RCC 7860 (cell line): Measurements from ENCODE around the gene JMJD1C.

Experiments
- DNase-seq: peaks from one replicate; pipeline ENCODE4 v3.0.0-alpha.2; 2015; ENCODE audit warnings: low spot score
- FAIRE-seq: peaks from 2 replicates; lab custom pipeline; 2012; peaks lifted over from hg19 to GRCh38; lab: Jason Lieb, UNC

The JMJD1C gene

DNA sequence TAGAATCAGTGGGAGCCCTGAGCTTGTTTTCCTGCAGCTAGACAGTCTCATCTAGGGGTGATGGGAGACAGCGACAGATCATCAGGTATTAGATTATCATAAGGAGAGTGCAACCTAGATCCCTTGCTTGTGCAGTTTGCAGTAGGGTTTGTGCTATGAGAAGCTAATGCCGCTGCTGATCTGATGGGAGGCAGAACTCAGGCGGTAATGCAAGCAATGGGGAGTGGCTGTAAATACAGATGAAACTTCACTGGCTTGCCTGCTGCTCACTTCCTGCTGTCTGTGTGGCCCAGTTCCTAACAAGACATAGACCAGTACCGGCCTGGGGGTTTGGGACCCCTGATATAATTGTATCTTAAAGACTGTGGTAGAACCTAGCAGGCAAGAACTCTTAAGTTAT lies 315.0 kb downstream of the JMJD1C start:
- FAIRE-seq: no peak
- DNase-seq: no peak

DNA sequence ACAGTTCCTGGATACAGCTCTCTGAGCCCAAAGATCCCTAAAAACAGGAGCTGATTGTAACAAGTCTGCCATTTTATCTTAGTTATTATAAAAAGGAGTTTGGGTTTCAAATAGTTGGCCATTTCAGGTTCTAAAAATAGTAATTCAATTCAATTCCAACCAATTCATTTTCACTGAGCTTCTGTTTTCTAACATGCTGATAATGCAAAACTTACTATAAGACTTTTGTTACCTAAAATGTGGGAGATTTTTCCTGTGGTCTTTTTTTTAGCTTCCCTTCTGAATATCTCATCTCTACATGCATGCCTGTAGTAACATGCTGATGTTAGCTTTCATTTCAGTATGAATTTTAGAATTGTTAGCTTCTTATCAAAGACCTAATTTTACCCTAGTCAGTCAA lies 319.3 kb downstream of the JMJD1C start:
- no peak for FAIRE-seq

GRCh38 chr10:63145782-63146181 lies 320.0 kb downstream of the JMJD1C start:
- DNase-seq (no peak), FAIRE-seq (no peak)

More for the DNA sequence above, 319.3 kb downstream of the JMJD1C start:
- no peak for DNase-seq

DNA sequence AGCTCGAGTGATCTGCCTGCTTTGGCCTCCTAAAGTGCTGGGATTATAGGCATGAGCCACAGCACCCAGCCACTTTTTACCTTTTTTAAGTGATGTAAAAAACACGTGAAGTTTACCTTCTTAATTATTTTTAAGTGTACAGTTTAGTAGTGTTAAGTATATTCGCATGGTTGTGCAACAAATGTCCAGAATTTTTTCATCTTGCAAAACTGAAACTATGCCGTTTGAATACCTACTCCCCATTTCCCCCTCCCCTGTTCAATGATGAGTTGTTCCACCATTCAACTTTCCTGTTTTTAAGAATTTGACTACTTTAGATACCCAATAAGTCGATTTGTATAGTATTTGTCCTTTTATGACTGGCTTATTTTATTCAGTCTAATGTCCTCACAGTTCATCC lies 321.8 kb downstream of the JMJD1C start:
- FAIRE-seq: no peak

GRCh38 chr10:63142136-63142535 lies 323.6 kb downstream of the JMJD1C start:
- DNase-seq (no peak), FAIRE-seq (no peak)

More for the DNA sequence above, 321.8 kb downstream of the JMJD1C start:
- DNase-seq: no peak

DNA sequence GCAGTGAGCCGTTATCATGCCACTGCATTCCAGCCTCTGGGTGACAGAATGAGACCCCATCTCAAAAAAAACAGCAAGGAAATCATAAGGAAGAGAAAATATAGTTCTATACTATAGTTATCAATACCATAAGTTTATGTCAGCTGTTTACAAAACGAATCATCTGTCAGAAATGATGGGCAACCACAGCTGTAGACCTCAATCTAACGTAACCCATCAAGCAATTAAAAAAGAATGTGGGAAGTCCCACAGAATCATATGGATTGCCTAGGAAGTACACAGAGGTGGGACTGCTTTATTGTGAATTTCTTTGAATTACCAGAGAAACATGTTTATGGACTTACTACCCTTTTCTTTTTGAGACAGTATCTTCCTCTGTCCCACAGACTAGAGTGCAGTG lies 325.7 kb downstream of the JMJD1C start:
- no peak for DNase-seq
- no peak for FAIRE-seq

- FAIRE-seq (no peak), DNase-seq (no peak)
Observed at GRCh38 chr10:63137306-63137705, 328.5 kb downstream of the JMJD1C start.

DNA sequence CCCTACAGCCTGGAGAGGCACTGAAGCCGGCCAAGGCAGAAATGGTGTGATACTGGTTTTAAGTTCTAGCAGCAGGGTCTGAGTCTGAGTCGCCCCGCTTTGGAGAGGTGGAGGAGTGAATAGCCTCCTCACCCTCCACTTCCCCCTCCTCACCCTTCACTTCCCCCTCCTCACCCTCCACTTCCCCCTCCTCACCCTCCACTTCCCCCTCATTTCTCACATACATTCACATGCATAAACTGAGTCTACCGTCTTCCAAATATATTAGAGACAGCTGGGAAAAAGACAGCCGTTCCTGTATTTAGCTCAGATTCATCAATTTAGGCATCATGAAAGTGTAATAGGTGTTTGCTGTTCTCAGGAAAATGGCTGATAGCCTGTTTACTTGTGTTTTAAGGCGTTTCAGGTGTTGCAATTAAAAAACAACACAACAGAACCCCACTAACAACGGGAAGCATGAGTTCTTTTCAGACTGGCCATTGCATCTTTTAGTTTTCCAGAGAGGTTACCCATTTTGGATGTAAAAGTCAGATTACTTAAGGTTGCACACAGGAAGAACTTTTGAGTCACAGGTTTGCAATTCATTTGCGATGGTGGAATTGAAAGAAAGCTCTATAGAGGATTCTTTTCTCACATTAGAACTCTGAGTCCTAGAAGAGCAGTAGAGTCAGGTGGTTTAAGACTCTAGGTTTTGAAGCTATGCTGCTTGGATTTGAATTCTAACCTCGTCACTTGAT lies 331.8 kb downstream of the JMJD1C start:
- DNase-seq (peak; percentile 14), FAIRE-seq (no peak)

DNA sequence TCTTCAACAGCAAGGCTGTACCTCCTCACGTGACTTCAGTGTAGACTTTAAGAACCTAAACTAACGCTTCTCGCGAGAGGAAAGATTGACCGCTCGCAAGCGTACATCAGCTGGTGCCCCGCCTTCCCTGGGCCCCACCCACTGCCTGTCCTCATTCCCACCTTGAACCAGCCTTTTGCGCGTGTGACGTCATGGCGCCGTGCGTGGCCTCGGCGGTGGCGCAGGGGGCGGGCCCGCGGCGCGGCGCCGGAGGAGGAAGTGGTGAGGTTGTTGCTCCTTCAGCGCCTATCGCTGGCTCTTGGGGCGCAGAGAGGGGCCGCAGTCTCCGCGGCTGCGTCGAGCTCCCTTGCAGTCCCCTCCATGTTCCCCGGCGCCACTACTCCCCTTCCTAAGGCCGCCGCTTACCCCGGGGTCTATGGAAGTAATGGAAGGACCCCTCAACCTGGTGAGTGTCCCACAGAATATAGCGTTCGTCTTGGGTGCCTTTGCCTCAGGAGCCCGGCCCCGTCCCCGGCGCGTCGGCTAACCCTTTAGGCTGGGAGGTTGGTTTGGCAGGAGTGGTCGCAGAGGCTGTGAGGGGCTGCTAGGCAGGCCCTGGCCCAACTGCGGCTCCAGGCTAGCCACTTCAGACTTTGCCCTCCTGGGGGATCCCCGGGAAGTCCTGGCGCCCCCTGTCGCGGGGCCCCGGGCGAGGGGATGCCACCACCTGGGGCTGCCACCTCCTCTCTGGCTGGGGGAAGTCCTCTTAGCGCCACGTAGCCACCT lies 332.5 kb downstream of the JMJD1C start, which contains the start of gene NRBF2:
Gene NRBF2, plus strand, starts transcription at position 273 of the 765 bp plus-strand sequence. Its CDS starts 143 bp downstream, at position 416.
- peak; percentile 33 for FAIRE-seq
- DNase-seq: peak; percentile 97

DNA sequence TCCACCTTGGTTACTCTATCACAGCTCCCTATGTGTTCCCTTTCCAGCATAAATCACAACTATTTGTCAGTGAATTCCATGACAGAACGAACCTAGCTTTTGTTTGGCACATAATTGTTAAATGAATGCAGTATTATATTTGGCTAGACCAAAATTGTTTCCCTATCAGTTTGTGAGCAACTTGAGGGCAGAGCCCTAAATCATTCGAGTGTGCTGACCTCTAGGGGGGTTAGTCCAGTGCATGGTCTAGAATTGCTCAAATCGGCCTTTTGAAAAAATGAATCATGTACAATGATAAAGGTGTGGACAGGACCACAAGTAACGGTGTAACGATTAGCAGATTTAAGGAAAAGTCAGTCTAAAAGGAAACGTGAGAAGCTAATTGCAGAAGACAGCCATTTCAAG lies 333.1 kb downstream of the JMJD1C start:
- FAIRE-seq (no peak), DNase-seq (no peak)

DNA sequence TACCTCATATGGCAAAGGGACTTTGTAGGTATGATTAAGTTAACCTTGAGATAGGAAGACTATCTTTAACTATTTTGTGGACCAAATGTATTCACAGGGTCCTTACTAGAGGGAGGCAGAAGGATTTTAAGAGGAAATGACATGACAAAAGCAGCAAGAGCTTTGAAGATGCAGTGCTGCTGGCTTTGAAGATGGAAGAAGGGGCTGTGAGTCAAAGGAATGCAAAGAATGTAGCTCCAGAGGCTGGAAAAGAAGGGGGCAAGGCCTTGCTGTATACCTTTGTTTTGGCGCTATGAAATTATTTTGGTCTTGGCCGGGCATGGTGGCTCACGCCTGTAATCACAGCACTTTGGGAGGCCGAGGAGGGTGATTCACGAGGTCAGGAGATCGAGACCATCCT lies 335.9 kb downstream of the JMJD1C start:
- FAIRE-seq (no peak), DNase-seq (no peak)

DNA sequence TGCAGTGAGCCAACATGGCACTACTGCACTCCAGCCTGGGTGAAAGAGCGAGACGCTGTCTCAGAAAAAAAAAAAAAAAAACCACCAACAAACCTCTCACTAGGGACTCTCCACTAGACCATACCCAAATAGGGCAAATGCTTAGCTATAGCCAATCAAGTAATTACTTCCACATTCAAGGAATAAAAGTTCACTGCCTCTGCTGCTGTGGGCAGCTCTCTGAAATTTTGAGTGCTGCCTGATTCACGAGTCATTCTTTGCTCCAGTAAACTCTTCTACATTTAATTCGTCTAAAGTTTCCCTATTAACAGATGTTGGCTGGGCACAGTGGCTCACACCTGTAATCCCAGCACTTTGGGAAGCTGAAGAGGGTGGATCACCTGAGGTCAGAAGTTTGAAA lies 337.3 kb downstream of the JMJD1C start:
- FAIRE-seq: no peak
- no peak for DNase-seq

- DNase-seq: no peak
- no peak for FAIRE-seq
Observed at GRCh38 chr10:63125459-63125858, 340.3 kb downstream of the JMJD1C start.

DNA sequence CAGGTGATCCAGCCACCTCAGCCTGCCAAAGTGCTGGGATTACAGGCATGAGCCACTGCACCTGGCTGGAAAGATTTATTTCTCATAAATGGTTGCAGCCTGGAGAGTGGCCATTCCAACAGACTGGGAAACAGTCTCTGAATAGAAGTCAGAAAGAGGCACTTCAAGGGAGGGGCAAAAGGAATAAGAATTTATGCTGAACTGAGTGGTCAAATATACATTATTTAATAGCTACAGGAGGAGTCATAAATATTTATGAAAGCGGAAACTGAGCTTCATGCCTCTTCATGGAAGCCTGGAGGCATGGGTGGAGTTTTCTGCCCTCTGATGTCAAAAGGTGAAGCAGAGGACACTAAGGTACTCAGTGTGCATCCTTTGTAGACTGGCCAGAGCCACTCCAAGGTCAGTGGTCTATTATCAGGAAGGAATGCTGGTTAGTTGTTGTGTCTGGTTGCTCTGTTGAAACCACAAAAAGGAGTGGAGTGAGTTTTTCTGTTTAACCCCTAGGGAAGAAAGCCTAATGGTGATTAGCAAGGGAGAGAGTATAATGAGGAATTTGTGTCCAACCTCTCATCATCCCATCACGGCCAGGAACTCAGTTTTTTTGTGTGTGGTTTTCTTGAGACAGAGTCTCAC lies 341.9 kb downstream of the JMJD1C start:
- DNase-seq (no peak), FAIRE-seq (no peak)

- DNase-seq (no peak), FAIRE-seq (no peak)
Observed at GRCh38 chr10:63120554-63120953, 345.2 kb downstream of the JMJD1C start.

DNA sequence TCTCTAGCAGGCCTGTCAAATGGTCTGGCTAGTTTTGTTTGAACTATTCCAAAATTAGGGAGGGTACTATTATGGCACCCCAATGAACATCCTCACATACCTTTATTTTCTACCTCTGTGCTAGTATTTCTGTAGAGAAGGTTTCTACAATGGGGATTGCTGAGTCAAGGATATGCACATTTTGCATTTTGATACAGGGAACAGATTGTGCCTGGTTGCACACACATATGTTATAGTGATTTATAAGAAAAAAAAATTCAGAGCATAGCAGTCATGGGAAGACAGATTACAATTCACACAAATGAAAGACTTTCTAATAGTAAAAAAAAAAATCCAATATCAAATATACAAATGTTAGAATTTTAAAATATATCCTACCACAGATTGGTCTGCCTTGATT lies 346.7 kb downstream of the JMJD1C start:
- DNase-seq: no peak
- no peak for FAIRE-seq
